Prostate gland (tissue), 2 donors: ENCODE data around the gene BCCIP.

ENCODE experiments used
- CTCF ChIP-seq, 4 experiments: fragments of 200-600 bp in 2 of 4; fragments of 450-650 bp in 2 of 4; sonication (generic) in 2 of 4; IDR thresholded peaks; 1 replicate in 3 of 4; 2 replicates in 1 of 4; pipeline ENCODE4 v1.5.1; 2016 to 2019; ENCODE audit warnings: antibody characterized with exemption in 4 of 4, mild to moderate bottlenecking in 2 of 4, moderate library complexity in 2 of 4
- POLR2A ChIP-seq: fragments of 450-650 bp; IDR thresholded peaks from one replicate; pipeline ENCODE4 v1.6.1; 2016; ENCODE audit warnings: antibody characterized with exemption, mild to moderate bottlenecking

GRCh38 chr10:125812128-125812750 is 11.1 kb upstream of the BCCIP start:
- TF ChIP-seq CTCF (IDR thresholded peaks at IDR 0.05) (no peak), POLR2A (no peak)
